NCI-H2227 (cell line): ENCODE measurements around the gene PRRT1.
"Not testable (repeated sequence)": the region's sequence is repeated elsewhere in the genome, so short reads cannot be mapped to it uniquely, and the experiment has no call there.

Experiments used
- DNase-seq: peaks from one replicate; lab custom pipeline; 2025; ENCODE audit not compliant: unreplicated experiment; lab: John Stamatoyannopoulos, UW

PRRT1 gene

DNA sequence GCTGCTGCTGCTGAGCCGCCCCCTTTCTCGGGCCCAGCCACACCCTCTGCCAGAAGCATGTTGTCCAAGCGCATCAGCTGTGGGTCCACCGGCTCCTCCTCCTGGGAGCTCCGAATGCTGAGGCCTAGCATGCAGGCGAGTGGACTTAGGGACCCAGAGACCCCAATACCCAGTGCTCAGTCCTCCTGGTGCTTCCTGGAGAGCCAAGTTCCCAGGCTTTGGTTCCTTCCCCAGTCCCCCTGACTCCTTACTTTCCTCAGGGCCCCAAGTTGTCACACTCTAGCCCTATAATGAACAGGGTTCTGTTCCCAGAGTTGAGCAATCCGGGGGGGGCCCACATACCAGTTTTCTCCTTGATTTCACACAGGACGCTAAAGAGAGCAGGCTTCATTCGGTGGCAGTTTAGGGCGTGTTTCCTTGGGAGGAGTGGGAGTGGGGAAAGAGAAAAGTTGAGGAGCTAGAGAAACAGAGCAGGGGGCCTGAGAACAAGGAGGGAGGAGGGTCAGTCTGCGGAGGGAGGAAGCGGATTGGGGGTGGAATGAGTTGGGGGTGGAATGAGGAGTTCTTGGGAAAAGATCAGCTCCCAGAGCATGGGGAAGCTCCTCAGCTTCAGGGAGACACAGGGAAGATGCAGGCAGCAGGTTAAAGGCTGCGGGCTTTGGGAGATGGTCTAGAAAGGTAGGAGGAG is 36.8 kb upstream of the PRRT1 start:
- peak; percentile 23 for DNase-seq

DNA sequence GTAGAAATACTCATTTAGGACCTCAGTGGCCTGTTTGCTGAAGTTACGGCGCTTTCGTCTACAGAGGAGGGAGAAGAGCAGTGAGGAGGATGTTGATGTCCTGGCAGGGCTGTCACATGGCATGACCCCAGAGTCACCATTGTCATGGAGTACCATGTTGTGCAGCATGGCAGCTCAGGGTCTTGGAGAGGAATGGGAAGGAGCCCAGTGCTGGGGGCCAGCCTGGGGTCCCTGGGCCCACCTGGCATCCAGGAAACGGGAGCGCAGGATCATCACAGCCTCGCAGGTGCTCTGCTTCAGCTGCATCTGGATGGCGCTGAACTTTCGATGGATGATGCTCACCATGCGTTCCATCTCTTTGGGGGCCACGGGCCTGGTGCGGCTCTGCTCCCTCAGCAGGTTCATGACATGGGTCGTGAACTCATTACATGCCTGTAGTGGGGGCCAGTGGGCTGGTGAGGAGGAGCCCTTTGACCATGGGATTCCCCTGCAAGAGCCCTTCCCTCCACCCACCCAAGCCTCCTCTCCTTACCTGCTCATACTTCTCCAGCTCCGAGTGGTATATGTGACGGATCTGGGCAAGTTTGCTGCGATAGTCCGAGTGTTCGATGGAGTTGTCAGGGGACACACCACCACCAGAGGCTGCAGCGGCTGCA is 36.1 kb upstream of the PRRT1 start:
- DNase-seq: not testable (repeated sequence)

DNA sequence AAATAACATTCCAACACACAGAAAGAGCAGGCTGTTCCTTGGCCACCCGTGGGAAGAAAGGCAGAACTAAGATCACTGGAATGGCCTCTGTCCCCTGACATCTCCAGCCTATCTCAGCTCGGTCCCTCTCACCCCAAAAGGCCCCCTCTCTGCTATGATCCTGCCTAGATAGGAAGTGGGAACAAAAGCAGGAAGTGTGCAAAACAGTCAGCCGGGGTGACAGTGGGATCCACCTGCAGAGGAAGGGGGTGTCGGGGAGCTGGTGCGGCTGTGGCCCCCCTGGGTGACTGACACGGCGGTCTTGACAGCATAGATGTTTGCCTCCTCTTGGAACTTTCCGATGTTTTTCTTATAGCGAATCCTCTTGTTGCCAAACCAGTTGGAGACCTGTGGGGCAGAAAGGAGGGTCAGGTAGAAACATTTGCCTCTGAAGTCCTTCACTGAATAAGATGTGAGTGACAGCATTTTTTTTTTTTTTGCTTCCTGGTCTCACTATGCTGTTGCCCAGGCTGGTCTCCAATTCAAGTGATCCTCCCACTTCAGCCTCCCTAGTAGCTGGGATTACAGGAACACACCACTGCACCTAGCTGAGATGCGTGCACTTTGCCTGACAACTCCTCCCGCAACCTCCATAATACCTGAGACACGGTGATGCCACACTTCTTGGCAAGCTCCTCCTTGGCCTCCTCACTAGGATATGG is 35.4 kb upstream of the PRRT1 start:
- DNase-seq: no peak

DNA sequence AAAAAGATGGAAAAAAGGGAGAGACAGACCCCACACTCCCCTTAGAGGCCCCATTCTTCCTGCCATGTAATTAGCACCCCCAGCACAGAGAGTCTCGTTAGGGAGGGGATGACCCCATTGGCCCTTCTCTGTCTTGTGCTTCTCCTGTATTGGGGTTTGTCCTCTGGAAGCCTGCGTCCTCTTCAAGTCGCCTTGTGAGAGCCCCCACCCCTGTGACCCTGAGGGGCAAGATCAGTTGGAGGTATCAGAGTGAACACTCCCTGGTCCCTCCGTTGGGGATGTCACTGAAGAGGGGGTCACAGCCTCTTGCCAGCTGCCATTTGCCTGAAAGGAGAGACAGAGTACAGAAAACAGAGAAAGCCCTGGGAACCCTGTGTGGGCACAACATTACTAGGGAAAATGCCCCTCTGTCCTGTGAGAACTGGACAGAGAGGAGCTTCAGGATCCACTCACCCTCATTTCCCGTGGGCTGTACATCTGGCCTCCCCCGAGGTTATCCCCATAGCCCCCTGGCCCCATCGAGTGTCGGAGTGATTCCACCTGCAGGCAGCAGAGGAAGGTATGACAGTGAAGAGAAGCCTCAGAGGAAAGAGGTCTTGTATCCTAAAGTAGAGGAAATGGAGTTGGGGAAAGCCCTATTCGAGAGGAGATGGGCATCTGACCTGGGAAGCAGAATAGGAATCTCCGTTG is 34.6 kb upstream of the PRRT1 start:
- not testable (repeated sequence) for DNase-seq

- DNase-seq: peak; percentile 74
Measured at GRCh38 chr6:32185681-32186131, 34.0 kb upstream of the PRRT1 start.

GRCh38 chr6:32184084-32184640 is 32.4 kb upstream of the PRRT1 start, which contains the start of gene AGER:
Gene AGER, minus strand, starts transcription at chr6:32184253. Its CDS starts 31 bp downstream, at chr6:32184222.
- no peak for DNase-seq

GRCh38 chr6:32183483-32184083 is 31.8 kb upstream of the PRRT1 start:
- no peak for DNase-seq

- no peak for DNase-seq
Measured at GRCh38 chr6:32183030-32183429, 31.3 kb upstream of the PRRT1 start.

DNA sequence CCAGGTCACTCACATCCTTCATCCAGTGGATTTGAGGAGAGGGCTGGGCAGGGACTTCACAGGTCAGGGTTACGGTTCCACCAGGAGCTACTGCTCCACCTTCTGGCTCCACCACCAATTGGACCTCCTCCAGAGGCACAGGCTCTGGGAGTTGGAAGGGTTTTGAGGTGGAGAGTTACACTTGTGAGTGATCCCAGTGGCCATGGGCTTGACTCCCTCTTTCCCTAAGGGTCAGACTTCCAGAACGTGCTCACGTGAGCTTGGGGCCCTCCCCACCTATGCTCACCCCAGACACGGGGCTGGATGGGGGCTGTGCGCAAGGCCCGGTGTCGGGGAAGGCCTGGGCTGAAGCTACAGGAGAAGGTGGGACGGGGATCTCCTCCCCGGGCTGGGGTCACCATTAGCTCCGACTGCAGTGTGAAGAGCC is 30.8 kb upstream of the PRRT1 start:
- DNase-seq: no peak

DNA sequence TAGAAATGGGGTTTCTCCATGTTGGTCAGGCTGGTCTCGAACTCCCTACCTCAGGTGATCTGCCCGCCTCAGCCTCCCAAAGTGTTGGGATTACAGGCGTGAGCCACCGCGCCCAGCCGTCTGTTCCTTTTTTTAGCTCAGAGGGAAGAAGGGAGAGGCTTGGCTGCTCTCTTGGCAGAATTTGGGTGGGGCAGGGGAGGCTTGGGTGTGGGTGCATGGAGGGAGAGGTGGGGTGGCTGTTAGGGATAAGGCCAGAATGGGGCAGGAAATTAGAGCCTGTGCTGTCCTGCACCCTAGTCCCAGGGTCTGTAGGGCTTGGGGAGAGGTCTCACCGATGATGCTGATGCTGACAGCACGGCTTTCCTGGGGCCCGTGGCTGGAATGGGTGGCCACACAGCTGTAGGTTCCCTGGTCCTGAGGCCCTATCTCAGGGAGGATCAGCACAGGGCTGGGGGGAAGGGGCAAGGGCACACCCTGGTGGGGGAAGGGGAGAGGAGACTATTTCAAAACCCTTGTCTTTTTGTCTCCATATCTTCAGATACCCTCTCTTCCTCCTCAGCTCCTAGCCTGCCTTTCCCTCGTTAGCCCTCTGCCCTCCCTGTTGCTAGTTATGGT is 30.3 kb upstream of the PRRT1 start:
- no peak for DNase-seq

GRCh38 chr6:32181148-32181702 is 29.5 kb upstream of the PRRT1 start:
- no peak for DNase-seq

DNA sequence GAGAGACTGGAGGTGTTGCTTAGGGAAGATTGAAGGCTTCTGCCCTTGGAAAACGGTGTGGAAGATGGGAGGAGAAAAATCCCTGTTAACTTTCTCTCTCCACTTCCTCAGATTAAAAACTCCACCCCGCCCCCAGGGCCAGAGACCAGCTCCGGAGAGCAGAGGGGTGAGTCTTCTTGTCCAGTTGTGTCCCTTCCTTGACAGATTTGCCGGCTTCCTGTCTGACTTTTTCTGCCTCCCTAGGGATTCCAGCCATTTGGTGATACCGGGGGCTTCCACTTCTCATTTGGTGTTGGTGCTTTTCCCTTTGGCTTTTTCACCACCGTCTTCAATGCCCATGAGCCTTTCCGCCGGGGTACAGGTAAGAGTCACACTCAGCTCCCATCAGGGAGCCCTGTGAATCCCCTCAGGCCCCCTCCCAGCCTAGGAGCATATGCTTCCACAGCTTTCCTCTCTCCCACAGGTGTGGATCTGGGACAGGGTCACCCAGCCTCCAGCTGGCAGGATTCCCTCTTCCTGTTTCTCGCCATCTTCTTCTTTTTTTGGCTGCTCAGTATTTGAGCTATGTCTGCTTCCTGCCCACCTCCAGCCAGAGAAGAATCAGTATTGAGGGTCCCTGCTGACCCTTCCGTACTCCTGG is 28.1 kb upstream of the PRRT1 start:
- no peak for DNase-seq

DNA sequence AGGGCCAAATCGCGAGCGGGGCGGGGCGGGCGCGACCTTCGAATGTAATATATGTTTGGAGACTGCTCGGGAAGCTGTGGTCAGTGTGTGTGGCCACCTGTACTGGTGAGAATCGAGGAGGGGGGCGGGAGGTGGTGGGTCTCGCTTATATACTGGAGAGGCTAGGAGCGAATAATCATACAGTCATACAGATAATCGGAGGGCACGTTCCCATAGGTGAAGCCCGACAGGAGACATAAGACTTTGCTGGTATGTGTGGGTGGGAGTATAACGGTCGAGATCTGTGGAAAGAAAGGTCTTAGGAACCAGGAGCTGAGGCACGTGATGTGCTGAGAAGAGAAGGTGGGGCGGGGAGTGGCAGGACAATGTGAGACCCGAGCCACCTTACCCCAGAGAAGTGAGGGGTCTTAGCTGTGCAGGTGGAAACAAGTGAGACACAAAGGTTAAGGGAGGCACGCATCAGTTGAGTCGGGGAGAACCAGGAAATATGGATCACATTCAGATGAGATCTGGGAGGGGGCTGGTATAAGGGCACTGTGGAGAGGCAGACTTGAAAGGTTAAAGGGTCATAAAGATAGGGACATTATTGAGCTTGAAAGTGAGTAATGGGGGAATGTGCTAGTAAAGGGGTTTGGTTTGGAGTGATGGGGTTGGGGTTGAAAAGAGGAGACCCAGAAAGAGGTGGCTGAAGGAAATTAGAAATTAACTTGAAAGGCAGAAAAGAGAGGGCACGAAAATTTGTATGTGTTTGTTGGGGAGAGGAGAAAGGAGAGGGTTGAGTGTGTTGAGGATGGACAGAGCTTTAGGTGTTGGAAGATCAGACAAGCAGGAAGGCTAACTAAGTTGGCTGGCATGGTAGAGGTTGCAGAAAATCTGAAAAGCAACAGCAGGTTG is 27.1 kb upstream of the PRRT1 start:
- no peak for DNase-seq

DNA sequence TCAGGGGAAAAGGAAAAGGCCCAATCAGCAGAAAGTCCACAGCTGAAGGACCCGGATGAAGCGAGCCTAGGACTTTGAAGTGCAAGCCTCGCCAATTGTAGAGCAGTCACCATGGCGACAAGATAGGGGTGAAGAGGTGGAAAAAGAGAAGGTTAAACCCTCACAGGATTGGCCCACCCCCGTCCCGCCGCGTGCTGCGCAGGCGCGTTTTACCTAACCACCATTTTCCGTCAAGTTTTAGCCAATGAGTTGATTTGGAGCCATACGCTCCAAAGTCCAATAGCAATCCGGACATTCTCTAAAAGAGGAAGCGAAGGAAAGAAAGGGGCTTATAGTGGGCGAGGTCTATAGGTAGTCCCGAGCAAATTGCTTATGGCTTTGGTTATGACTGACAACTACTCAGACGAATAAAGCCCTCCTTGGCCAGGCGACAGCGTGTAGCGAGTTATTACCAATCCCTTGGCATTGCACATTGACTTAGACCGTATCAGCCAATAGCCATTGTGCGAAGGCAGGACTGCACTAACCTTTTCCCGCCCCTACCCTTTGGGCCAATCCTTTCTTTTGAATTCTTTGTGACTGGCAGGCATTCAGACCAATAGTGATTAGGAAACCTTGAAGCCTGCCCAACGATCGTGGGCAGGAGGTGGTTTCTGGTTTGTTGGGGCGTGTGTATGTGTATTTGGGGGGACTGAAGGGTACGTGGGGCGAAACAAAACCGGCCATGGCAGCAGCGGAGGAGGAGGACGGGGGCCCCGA is 26.2 kb upstream of the PRRT1 start, which contains the start of gene RNF5:
TSS of gene RNF5 (plus strand) at position 618 of the 759 bp plus-strand sequence. CDS start at position 725, 107 bp downstream.
- peak; percentile 99 for DNase-seq

DNA sequence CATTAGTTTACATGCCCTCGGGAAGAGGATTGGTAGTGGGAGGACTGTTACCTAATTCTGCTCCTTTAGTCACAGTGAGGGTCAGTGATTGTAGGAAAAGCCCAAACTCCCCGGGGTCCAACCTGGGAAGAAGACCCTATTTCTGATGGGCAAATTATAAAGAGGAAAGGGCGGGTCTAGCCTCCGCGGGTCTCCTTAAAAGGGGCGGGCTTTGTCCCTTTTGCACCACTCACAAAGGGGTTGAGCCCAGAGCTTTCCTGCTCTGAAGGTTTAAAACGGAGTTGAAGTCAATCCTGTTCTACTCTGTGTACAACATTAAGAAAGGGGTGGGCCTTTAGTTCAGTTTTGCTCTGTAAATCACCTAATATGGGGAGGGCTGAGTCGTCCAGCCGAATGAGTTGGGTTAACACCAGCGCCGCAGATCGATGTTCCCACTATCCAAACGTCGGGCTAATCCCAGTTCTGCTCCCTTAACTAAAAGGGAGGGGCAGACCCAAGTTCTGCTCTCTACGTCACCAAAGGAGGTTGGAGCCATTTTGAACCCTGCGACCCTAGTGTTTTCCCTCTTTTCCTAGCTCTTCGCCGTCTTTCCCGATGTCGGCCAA is 25.5 kb upstream of the PRRT1 start:
- DNase-seq: peak; percentile 88

DNA sequence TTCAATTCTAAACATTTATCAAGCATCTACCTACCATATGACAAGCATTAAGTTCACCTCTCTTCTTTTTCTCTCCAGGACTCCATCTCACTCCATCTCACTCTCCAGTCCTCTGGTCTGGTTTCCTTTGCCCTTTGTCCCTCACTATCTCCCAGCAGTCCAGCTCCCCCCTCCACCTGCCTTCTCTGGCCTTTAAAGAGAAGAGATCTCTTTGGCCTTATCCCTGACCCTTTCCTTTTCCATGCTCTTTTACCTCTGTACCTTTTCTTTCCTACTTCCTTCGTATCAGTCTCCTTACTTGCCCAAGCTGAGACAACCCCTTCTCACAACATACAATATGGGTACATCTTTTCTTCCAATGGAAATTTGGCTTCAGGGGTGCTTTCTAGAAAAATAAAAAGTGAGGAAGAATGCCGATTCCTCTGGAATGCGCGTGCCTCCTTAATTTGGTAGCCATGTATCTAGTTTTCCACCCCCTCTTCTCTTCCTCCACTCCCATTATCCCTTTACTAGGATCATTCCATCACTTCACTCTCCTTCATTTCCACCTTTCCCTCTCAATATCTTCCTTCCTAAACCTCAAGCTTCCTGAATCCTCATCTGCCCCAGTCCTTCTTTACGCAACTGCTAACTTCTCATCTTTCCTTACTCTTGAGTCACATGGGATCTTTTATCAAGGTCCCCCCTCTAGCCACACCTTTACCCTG is 24.9 kb upstream of the PRRT1 start:
- DNase-seq: no peak
